ENCODE measurements around the gene MRPL18.

Gene MRPL18

GRCh38 chr6:159838020-159838744 lies 47.9 kb downstream of the MRPL18 start:
- Histone ChIP-seq H3K4me3 (replicated peaks; ENCODE audit: insufficient read depth, low read length) (no peak overlapping the region), H3K27ac (replicated peaks) (no peak overlapping the region), H3K27me3 (ENCODE audit: insufficient read depth, poor library complexity, severe bottlenecking) (no peaks in the 10 kb centered on the region)
- TF ChIP-seq CTCF (IDR thresholded peaks at IDR 0.05; ENCODE audit: insufficient read depth, low read length) (no peak), SPI1 (IDR thresholded peaks at IDR 0.05; ENCODE audit: borderline replicate concordance, low read depth) (no peak), REST (IDR thresholded peaks at IDR 0.05; ENCODE audit: insufficient replicate concordance, low read depth) (no peak), GABPA (IDR thresholded peaks at IDR 0.05; ENCODE audit: low read depth) (no peak), POLR2AphosphoS5 (IDR thresholded peaks at IDR 0.05; ENCODE audit: low read depth) (no peak)
- DNase-seq (ENCODE audit: low read depth in 1 of 2, low spot score in 1 of 2) = no peak

GRCh38 chr6:159842035-159842434 lies 51.8 kb downstream of the MRPL18 start:
- Histone ChIP-seq H3K4me3 (replicated peaks; ENCODE audit: insufficient read depth, low read length) (no peak overlapping the region), H3K27ac (replicated peaks) (0 out of 2 replicates have a peak overlapping the region, but pooled peaks have one; percentile 18), H3K27me3 (ENCODE audit: insufficient read depth, poor library complexity, severe bottlenecking) (no peaks in the 10 kb centered on the region)
- TF ChIP-seq SPI1 (IDR thresholded peaks at IDR 0.05; ENCODE audit: borderline replicate concordance, low read depth) = no peak
- no peak for TF ChIP-seq POLR2AphosphoS5 (IDR thresholded peaks at IDR 0.05; ENCODE audit: low read depth)
- no peak for TF ChIP-seq REST (IDR thresholded peaks at IDR 0.05; ENCODE audit: insufficient replicate concordance, low read depth)
- no peak for TF ChIP-seq GABPA (IDR thresholded peaks at IDR 0.05; ENCODE audit: low read depth)
- no peak for TF ChIP-seq CTCF (IDR thresholded peaks at IDR 0.05; ENCODE audit: insufficient read depth, low read length)
- DNase-seq (ENCODE audit: low read depth in 1 of 2, low spot score in 1 of 2) = no peak

GRCh38 chr6:159844737-159845645 lies 54.7 kb downstream of the MRPL18 start:
- DNase-seq (ENCODE audit: low read depth in 1 of 2, low spot score in 1 of 2) = no peak

More at GRCh38 chr6:159844737-159845645, 54.7 kb downstream of the MRPL18 start:
- no peaks in the 10 kb centered on the region for H3K27me3 ChIP-seq (ENCODE audit: insufficient read depth, poor library complexity, severe bottlenecking)
- TF ChIP-seq REST (IDR thresholded peaks at IDR 0.05; ENCODE audit: insufficient replicate concordance, low read depth) (no peak), CTCF (IDR thresholded peaks at IDR 0.05; ENCODE audit: insufficient read depth, low read length) (no peak), GABPA (IDR thresholded peaks at IDR 0.05; ENCODE audit: low read depth) (no peak), POLR2AphosphoS5 (IDR thresholded peaks at IDR 0.05; ENCODE audit: low read depth) (no peak)
- H3K27ac ChIP-seq (replicated peaks) = no peak overlapping the region
- H3K4me3 ChIP-seq (replicated peaks; ENCODE audit: insufficient read depth, low read length) = no peak overlapping the region
